Activated CD4-positive, alpha-beta T cell treated with anti-CD3 and anti-CD28 coated beads for 36 hours (primary cell): ENCODE measurements around the gene ITGA8. TPM values are rescaled to one million over a fixed set of nuclear protein-coding genes. Genes with fewer than 3 reads are reported as not detected.

ENCODE experiments used
- ATAC-seq: fragments of 200-7000 bp; cut with Tn5 transposase; one replicate; pipeline ENCODE4 v1.10.0; 2021; ENCODE audit warnings: mild to moderate bottlenecking, moderate library complexity
- CTCF ChIA-PET: fragments of 350-600 bp; sonication (Branson Sonifier 250); formaldehyde crosslinking; loops from one replicate; lab custom pipeline; 2021; ENCODE audit warnings: antibody characterized with exemption; lab: Charles Lee
- POLR2A ChIA-PET: fragments of 350-600 bp; sonication (Branson Sonifier 250); formaldehyde crosslinking; loops from one replicate; lab custom pipeline; 2021; ENCODE audit warnings: antibody characterized with exemption, inconsistent platforms; lab: Charles Lee
- DNase-seq: peaks from one replicate; pipeline ENCODE4 v3.0.0-alpha.2; 2020
- H3K27ac Mint-ChIP-seq: one replicate; pipeline ENCODE4 v1.8.0; 2021; ENCODE audit warnings: mixed read lengths
- H3K27me3 Mint-ChIP-seq: one replicate; pipeline ENCODE4 v1.8.0; 2021; ENCODE audit warnings: mixed read lengths
- H3K36me3 Mint-ChIP-seq: one replicate; pipeline ENCODE4 v1.8.0; 2021; ENCODE audit warnings: low read depth, mixed read lengths
- H3K4me1 Mint-ChIP-seq: one replicate; pipeline ENCODE4 v1.8.0; 2021; ENCODE audit warnings: mixed read lengths
- H3K4me3 Mint-ChIP-seq: one replicate; pipeline ENCODE4 v1.8.0; 2021; ENCODE audit warnings: mild to moderate bottlenecking, moderate library complexity, mixed read lengths
- H3K9me3 Mint-ChIP-seq: one replicate; pipeline ENCODE4 v1.8.0; 2021; ENCODE audit warnings: low read depth, mixed read lengths
- intact Hi-C, 2 experiments: fragments of 100-400 bp; cut with DNase I in 1 of 2; cut with micrococcal nuclease in 1 of 2; formaldehyde crosslinking; loops; one replicate each; pipeline versions ENCODE4 v1.14.2 to v1.15.1; 2022 to 2024; cut with DNase I, micrococcal nuclease
- total RNA-seq, 2 experiments: library from RNA; stranded (reverse); gene quantifications; one replicate each; pipeline ENCODE4 v1.2.3, GENCODE V29; 2021

Gene ITGA8
- total RNA-seq, 2 experiments from 2014 or later: not detected

- Mint-ChIP-seq H3K27ac (no peak overlapping the region), H3K4me1 (no peaks in the 10 kb centered on the region), H3K9me3 (no peaks in the 10 kb centered on the region), H3K27me3 (peaks cover 7% of the 10 kb centered on the region), H3K36me3 (no peaks in the 10 kb centered on the region), H3K4me3 (no peak overlapping the region)
- ATAC-seq (no peak), DNase-seq (no peak)
- CTCF ChIA-PET: interaction anchor here (0.6 to 0.9 kb wide), 2 partner anchors 92 to 1390 kb away, joined by 3 read pairs; no protein-coding TSS in a partner anchor
- intact Hi-C loops: no loop called here
- POLR2A ChIA-PET: no interaction called here
Observed at GRCh38 chr10:15518250-15518649, 201.5 kb downstream of the ITGA8 start.

- no peak for DNase-seq
- peak; percentile 51 for ATAC-seq
- ChIA-PET CTCF (interaction anchor here (0.8 to 1.1 kb wide), 2 partner anchors 38 to 386 kb away, joined by 3 read pairs; no protein-coding TSS in a partner anchor), POLR2A (no interaction called here)
- Mint-ChIP-seq H3K9me3 (no peaks in the 10 kb centered on the region), H3K36me3 (no peaks in the 10 kb centered on the region), H3K4me3 (no peak overlapping the region), H3K27ac (no peak overlapping the region), H3K4me1 (no peaks in the 10 kb centered on the region), H3K27me3 (peaks cover 12% of the 10 kb centered on the region)
- intact Hi-C loops: no loop called here
Observed at GRCh38 chr10:15516256-15517085, 203.3 kb downstream of the ITGA8 start.

GRCh38 chr10:15515202-15515601, 204.5 kb downstream of the ITGA8 start:
- Mint-ChIP-seq H3K27me3 (peaks cover 11% of the 10 kb centered on the region), H3K36me3 (no peaks in the 10 kb centered on the region), H3K27ac (no peak overlapping the region), H3K9me3 (no peaks in the 10 kb centered on the region), H3K4me3 (no peak overlapping the region), H3K4me1 (no peaks in the 10 kb centered on the region)
- ATAC-seq (no peak), DNase-seq (no peak)
- CTCF ChIA-PET: no interaction called here
- POLR2A ChIA-PET: no interaction called here
- intact Hi-C loops: no loop called here

- ChIA-PET POLR2A (no interaction called here), CTCF (no interaction called here)
- Mint-ChIP-seq H3K27me3 (peaks cover 14% of the 10 kb centered on the region), H3K9me3 (no peaks in the 10 kb centered on the region), H3K27ac (no peak overlapping the region), H3K36me3 (no peaks in the 10 kb centered on the region), H3K4me1 (no peaks in the 10 kb centered on the region), H3K4me3 (no peak overlapping the region)
- DNase-seq (no peak), ATAC-seq (no peak)
- intact Hi-C loops: no loop called here
Observed at GRCh38 chr10:15510963-15511362, 208.8 kb downstream of the ITGA8 start.

- ChIA-PET CTCF (no interaction called here), POLR2A (no interaction called here)
- no peak overlapping the region for H3K27ac Mint-ChIP-seq
- ATAC-seq (no peak), DNase-seq (no peak)
- H3K9me3 Mint-ChIP-seq: no peaks in the 10 kb centered on the region
- no peak overlapping the region for H3K4me3 Mint-ChIP-seq
- peaks cover 33% of the 10 kb centered on the region for H3K27me3 Mint-ChIP-seq
- H3K36me3 Mint-ChIP-seq: no peaks in the 10 kb centered on the region
- peaks cover 4% of the 10 kb centered on the region for H3K4me1 Mint-ChIP-seq
- intact Hi-C loops: no loop called here
Observed at GRCh38 chr10:15505329-15505728, 214.4 kb downstream of the ITGA8 start.

- ATAC-seq: peak; percentile 36
- ChIA-PET CTCF (interaction anchor here (0.7 kb wide), 1 partner anchor 16 kb away, joined by 3 read pairs; no protein-coding TSS in a partner anchor), POLR2A (no interaction called here)
- Mint-ChIP-seq H3K4me1 (peaks cover 4% of the 10 kb centered on the region), H3K4me3 (no peak overlapping the region), H3K9me3 (no peaks in the 10 kb centered on the region), H3K27ac (no peak overlapping the region), H3K36me3 (no peaks in the 10 kb centered on the region), H3K27me3 (peaks cover 33% of the 10 kb centered on the region)
- intact Hi-C loops: no loop called here
- no peak for DNase-seq
Observed at GRCh38 chr10:15504101-15504840, 215.5 kb downstream of the ITGA8 start.

- ATAC-seq (no peak), DNase-seq (no peak)
- POLR2A ChIA-PET: interaction anchor here (0.6 kb wide), 1 partner anchor 74 kb away, joined by 3 read pairs; no protein-coding TSS in a partner anchor
- H3K27me3 Mint-ChIP-seq: peaks cover 7% of the 10 kb centered on the region
- no peaks in the 10 kb centered on the region for H3K9me3 Mint-ChIP-seq
- no peaks in the 10 kb centered on the region for H3K36me3 Mint-ChIP-seq
- intact Hi-C loops: no loop called here
- no peak overlapping the region for H3K4me3 Mint-ChIP-seq
- no peak overlapping the region for H3K27ac Mint-ChIP-seq
- H3K4me1 Mint-ChIP-seq: no peaks in the 10 kb centered on the region
- CTCF ChIA-PET: interaction anchor here (0.9 kb wide), 1 partner anchor 15 kb away, joined by 3 read pairs; no protein-coding TSS in a partner anchor
Observed at GRCh38 chr10:15494850-15495506, 224.7 kb downstream of the ITGA8 start.

GRCh38 chr10:15491856-15492642, 227.7 kb downstream of the ITGA8 start:
- ChIA-PET POLR2A (no interaction called here), CTCF (no interaction called here)
- H3K4me3 Mint-ChIP-seq: no peak overlapping the region
- no peaks in the 10 kb centered on the region for H3K9me3 Mint-ChIP-seq
- DNase-seq: no peak
- peaks cover 3% of the 10 kb centered on the region for H3K27me3 Mint-ChIP-seq
- H3K27ac Mint-ChIP-seq: no peak overlapping the region
- no peak for ATAC-seq
- no peaks in the 10 kb centered on the region for H3K36me3 Mint-ChIP-seq
- intact Hi-C loops: no loop called here
- no peaks in the 10 kb centered on the region for H3K4me1 Mint-ChIP-seq

- ATAC-seq: no peak
- H3K27ac Mint-ChIP-seq: no peak overlapping the region
- CTCF ChIA-PET: no interaction called here
- intact Hi-C loops: no loop called here
- POLR2A ChIA-PET: no interaction called here
- no peak for DNase-seq
- peaks cover 5% of the 10 kb centered on the region for H3K27me3 Mint-ChIP-seq
- H3K9me3 Mint-ChIP-seq: no peaks in the 10 kb centered on the region
- no peaks in the 10 kb centered on the region for H3K36me3 Mint-ChIP-seq
- no peak overlapping the region for H3K4me3 Mint-ChIP-seq
- H3K4me1 Mint-ChIP-seq: no peaks in the 10 kb centered on the region
Observed at GRCh38 chr10:15489431-15489830, 230.3 kb downstream of the ITGA8 start.

- H3K27ac Mint-ChIP-seq: no peak overlapping the region
- H3K27me3 Mint-ChIP-seq: peaks cover 7% of the 10 kb centered on the region
- no peaks in the 10 kb centered on the region for H3K4me1 Mint-ChIP-seq
- ATAC-seq (no peak), DNase-seq (no peak)
- ChIA-PET CTCF (no interaction called here), POLR2A (no interaction called here)
- intact Hi-C loops: no loop called here
- H3K9me3 Mint-ChIP-seq: no peaks in the 10 kb centered on the region
- H3K36me3 Mint-ChIP-seq: no peaks in the 10 kb centered on the region
- H3K4me3 Mint-ChIP-seq: no peak overlapping the region
Observed at GRCh38 chr10:15487376-15487775, 232.3 kb downstream of the ITGA8 start.

- H3K4me1 Mint-ChIP-seq: no peaks in the 10 kb centered on the region
- no peaks in the 10 kb centered on the region for H3K36me3 Mint-ChIP-seq
- H3K27ac Mint-ChIP-seq: no peak overlapping the region
- no peaks in the 10 kb centered on the region for H3K9me3 Mint-ChIP-seq
- CTCF ChIA-PET: interaction anchor here (0.7 kb wide), 2 partner anchors 9 to 59 kb away, joined by 3 to 4 read pairs; no protein-coding TSS in a partner anchor
- POLR2A ChIA-PET: no interaction called here
- peaks cover 11% of the 10 kb centered on the region for H3K27me3 Mint-ChIP-seq
- DNase-seq (no peak), ATAC-seq (no peak)
- H3K4me3 Mint-ChIP-seq: no peak overlapping the region
- intact Hi-C loops: no loop called here
Observed at GRCh38 chr10:15486404-15486803, 233.3 kb downstream of the ITGA8 start.
